IMR-90 (cell line): ENCODE measurements around the gene CTRB2. TPM values are rescaled to one million over a fixed set of nuclear protein-coding genes. Genes with fewer than 3 reads are reported as not detected.

Experiments used
- ATAC-seq: fragments of 200-7000 bp; cut with Tn5 transposase; 2 replicates; pipeline ENCODE4 v1.9.1; 2020; ENCODE audit warnings: low read depth, mild to moderate bottlenecking, moderate library complexity
- BruUV-seq: library from RNA; stranded (reverse); fragments of 400-500 nt; replicated peaks from 2 replicates; lab custom pipeline; 2021; lab: Mats Ljungman, UMichigan
- CTCF ChIA-PET: fragments of 300-600 bp; formaldehyde crosslinking; extraction: SDS; loops from one replicate; lab custom pipeline; 2021; ENCODE audit warnings: antibody characterized with exemption; lab: Yijun Ruan, JAX
- POLR2A ChIA-PET: fragments of 300-600 bp; sonication (Branson Sonifier 250); formaldehyde crosslinking; loops from one replicate; lab custom pipeline; 2022; ENCODE audit warnings: antibody characterized with exemption; ENCODE audit not compliant: unreplicated experiment; lab: Charles Lee
- DNase-seq: peaks from one replicate; pipeline ENCODE4 v3.0.0; 2013
- H2AFZ ChIP-seq: replicated peaks from 2 replicates; pipeline ENCODE3; 2013; ENCODE audit warnings: low read length, mild to moderate bottlenecking; ENCODE audit not compliant: poor library complexity
- H2AK5ac ChIP-seq: 2 replicates; pipeline ENCODE4 v1.6.1; 2013; ENCODE audit warnings: low read depth, low read length, inconsistent platforms
- H2AK9ac ChIP-seq: replicated peaks from 2 replicates; pipeline ENCODE3; 2013; ENCODE audit warnings: mild to moderate bottlenecking, low read depth, low read length, moderate library complexity; ENCODE audit not compliant: poor library complexity
- H2BK120ac ChIP-seq: 2 replicates; pipeline ENCODE4 v1.6.1; 2013; ENCODE audit warnings: low read depth, low read length, inconsistent platforms
- H2BK15ac ChIP-seq: 3 replicates; pipeline ENCODE4 v1.6.1; 2013; ENCODE audit warnings: low read depth, low read length, inconsistent platforms
- H2BK20ac ChIP-seq: 2 replicates; pipeline ENCODE4 v1.6.1; 2013; ENCODE audit warnings: low read depth, mild to moderate bottlenecking, inconsistent platforms, low read length, moderate library complexity
- H2BK5ac ChIP-seq: 2 replicates; pipeline ENCODE4 v1.6.1; 2013; ENCODE audit warnings: mild to moderate bottlenecking, low read depth, low read length, inconsistent platforms; ENCODE audit not compliant: poor library complexity, severe bottlenecking
- H3K14ac ChIP-seq: replicated peaks from 2 replicates; pipeline ENCODE4 v1.6.1; 2013; ENCODE audit warnings: low read depth, low read length, inconsistent platforms
- H3K18ac ChIP-seq: 2 replicates; pipeline ENCODE4 v1.6.1; 2013; ENCODE audit warnings: low read depth, low read length, control low read depth
- H3K23ac ChIP-seq: 2 replicates; pipeline ENCODE4 v1.6.1; 2013; ENCODE audit warnings: low read depth, low read length, inconsistent platforms
- H3K27ac ChIP-seq: 2 replicates; pipeline ENCODE4 v1.5.1; 2013; ENCODE audit warnings: mild to moderate bottlenecking, control low read depth, low read length; ENCODE audit not compliant: insufficient read depth
- H3K27me3 ChIP-seq: 2 replicates; pipeline ENCODE4 v1.6.1; 2013; ENCODE audit warnings: low read length; ENCODE audit not compliant: control insufficient read depth, insufficient read depth
- H3K36me3 ChIP-seq: 2 replicates; pipeline ENCODE4 v1.6.1; 2013; ENCODE audit warnings: low read length, mixed read lengths; ENCODE audit not compliant: control insufficient read depth, insufficient read depth
- H3K4ac ChIP-seq: 2 replicates; pipeline ENCODE4 v1.6.1; 2013; ENCODE audit warnings: low read depth, low read length, inconsistent platforms
- H3K4me1 ChIP-seq: 2 replicates; pipeline ENCODE4 v1.6.1; 2013; ENCODE audit warnings: low read length, mixed read lengths; ENCODE audit not compliant: control insufficient read depth, insufficient read depth
- H3K4me2 ChIP-seq: 2 replicates; pipeline ENCODE4 v1.6.1; 2013; ENCODE audit warnings: low read depth, mild to moderate bottlenecking, control low read depth, low read length, moderate library complexity
- H3K4me3 ChIP-seq: 2 replicates; pipeline ENCODE4 v1.5.1; 2013; ENCODE audit warnings: low read depth, mild to moderate bottlenecking, control low read depth, low read length, moderate library complexity; ENCODE audit not compliant: insufficient read depth
- H3K56ac ChIP-seq: 2 replicates; pipeline ENCODE4 v1.6.1; 2013; ENCODE audit warnings: low read length, inconsistent platforms; ENCODE audit not compliant: insufficient read depth; ENCODE audit errors: extremely low read depth
- H3K79me1 ChIP-seq, 2 experiments: 2 replicates each; pipeline ENCODE4 v1.6.1; 2013; ENCODE audit warnings: low read length in 2 of 2, inconsistent platforms in 1 of 2, low read depth in 1 of 2
- H3K9ac ChIP-seq: 2 replicates; pipeline ENCODE4 v1.6.1; 2013; ENCODE audit warnings: low read depth, low read length, control low read depth
- H3K9me1 ChIP-seq: 2 replicates; pipeline ENCODE4 v1.6.1; 2013; ENCODE audit warnings: low read length, inconsistent platforms; ENCODE audit not compliant: insufficient read depth
- H3K9me3 ChIP-seq: 2 replicates; pipeline ENCODE4 v1.6.1; 2013; ENCODE audit warnings: low read length; ENCODE audit not compliant: control insufficient read depth, insufficient read depth
- H4K20me1 ChIP-seq: 2 replicates; pipeline ENCODE4 v1.6.1; 2013; ENCODE audit warnings: low read length, inconsistent platforms; ENCODE audit not compliant: insufficient read depth
- H4K5ac ChIP-seq: 2 replicates; pipeline ENCODE4 v1.6.1; 2013; ENCODE audit warnings: mild to moderate bottlenecking, low read depth, low read length, control low read depth
- H4K8ac ChIP-seq, 2 experiments: 2 replicates each; pipeline ENCODE4 v1.6.1; 2013; ENCODE audit warnings: low read depth in 2 of 2, low read length in 2 of 2, control low read depth in 1 of 2, inconsistent platforms in 1 of 2
- H4K91ac ChIP-seq: 2 replicates; pipeline ENCODE4 v1.6.1; 2013; ENCODE audit warnings: low read depth, low read length, inconsistent platforms; ENCODE audit not compliant: insufficient read depth
- FOS ChIP-seq: fragments of 150-350 bp; IDR thresholded peaks from 2 replicates; pipeline ENCODE4 v1.6.1; 2016; ENCODE audit warnings: low read depth, low read length
- MAFK ChIP-seq: IDR thresholded peaks from 2 replicates; pipeline ENCODE4 v1.6.1; 2012; ENCODE audit warnings: low read depth, low read length, improper control_type of control experiment
- RAD21 ChIP-seq: IDR thresholded peaks from 2 replicates; pipeline ENCODE4 v1.6.1; 2012; ENCODE audit warnings: low read length, improper control_type of control experiment
- SMC3 ChIP-seq: fragments of 150-350 bp; IDR thresholded peaks from 2 replicates; pipeline ENCODE4 v1.6.1; 2016; ENCODE audit warnings: low read depth, mild to moderate bottlenecking, antibody characterized with exemption, low read length, moderate library complexity
- WGBS, 2 experiments: methylation state at CpG; one replicate each; pipeline versions ENCODE4 v1.1.5 to v1.1.7; 2013; ENCODE audit warnings: missing lambda C conversion rate in 2 of 2; ENCODE audit not compliant: insufficient read length in 1 of 2; ENCODE audit errors: extremely low coverage in 2 of 2; 5-methylcytosine and 5-hydroxymethylcytosine counted together
- dilution Hi-C: fragments of 300-500 bp; cut with HindIII; formaldehyde crosslinking; loops from one replicate; pipeline ENCODE4 v1.14.3; 2018; ENCODE audit warnings: low sequenced_read_pairs; ENCODE audit not compliant: unreplicated experiment
- in situ Hi-C: fragments of 300-500 bp; cut with MboI; formaldehyde crosslinking; loops from 3 replicates; pipeline ENCODE4 v1.14.3; 2019; ENCODE audit warnings: low sequenced_read_pairs, inconsistent platforms, mixed read lengths
- intact Hi-C: fragments of 100-400 bp; cut with micrococcal nuclease; formaldehyde crosslinking; loops from 2 replicates; pipeline ENCODE4 v1.10.0; 2022
- polyA plus RNA-seq, 3 experiments: library from polyadenylated mRNA; depleted of rRNA; stranded (reverse); fragments of >200 nt; gene quantifications; 2 replicates each; pipeline ENCODE4 v1.2.3, GENCODE V29; 2012; ENCODE audit warnings: low replicate concordance in 1 of 3
- total RNA-seq: library from RNA; depleted of rRNA; stranded (reverse); fragments of >200 nt; gene quantifications from 2 replicates; pipeline ENCODE4 v1.2.3, GENCODE V29; 2012
- TF ChIP-seq, protein P1 (sequence below): fragments of 150-350 bp; IDR thresholded peaks from 2 replicates; pipeline ENCODE4 v1.6.1; 2017; ENCODE audit warnings: mild to moderate bottlenecking, antibody characterized with exemption, low read length, low read depth

CTRB2 gene
- total and polyA plus RNA-seq, 2 of the 4 experiments (the other 2 are of a cell fraction) = not detected

DNA sequence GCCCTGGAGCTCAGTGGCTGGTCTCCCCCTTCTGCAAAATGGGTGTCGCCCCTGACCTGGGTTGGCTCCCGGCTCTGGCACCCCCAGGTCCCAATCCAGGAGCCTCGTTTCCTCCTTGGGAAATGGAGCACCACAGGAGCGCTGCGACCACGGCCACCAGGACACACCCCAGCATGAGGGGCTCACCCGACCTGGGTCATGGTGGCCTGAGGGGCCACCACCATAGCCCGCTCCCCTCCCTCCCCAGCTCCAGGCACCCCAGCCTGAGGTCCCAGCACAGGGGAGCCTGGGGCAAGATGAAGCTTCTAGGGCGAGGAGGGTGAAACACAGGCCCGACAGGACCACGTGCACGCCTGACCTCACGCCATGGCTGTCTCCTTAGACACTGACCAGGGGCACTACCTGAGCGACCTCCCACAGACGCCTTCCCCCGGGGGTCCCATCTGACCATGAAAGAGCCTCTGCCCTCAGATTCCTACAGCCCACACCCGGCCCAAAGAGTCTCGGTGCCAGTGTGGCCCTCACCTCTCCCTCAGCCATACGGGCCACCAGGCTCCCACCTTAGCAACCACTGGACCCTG lies 32.7 kb upstream of the CTRB2 start:
- no peak for ATAC-seq
- in situ Hi-C loops = no loop called here
- Histone ChIP-seq H4K20me1 (peaks cover 84% of the 10 kb centered on the region), H3K27ac (peak overlapping the region; percentile 87), H2BK20ac (no peak overlapping the region), H2BK120ac (peak overlapping the region; percentile 75; the same call in 1 of the 2 replicates), H4K8ac (peak overlapping the region in 1 of 2 experiments; percentile 26; a peak in 2 of 4 replicates), H2BK15ac (0 out of 3 replicates have a peak overlapping the region, but pooled peaks have one; percentile 46), H3K36me3 (peaks cover 62% of the 10 kb centered on the region), H2AK9ac (peak overlapping the region; percentile 69), H3K23ac (peak overlapping the region; percentile 71; the same call in 1 of the 2 replicates), H3K9me1 (peaks cover 19% of the 10 kb centered on the region), H2AFZ (no peak overlapping the region), H3K4me3 (no peak overlapping the region), H2BK5ac (peak overlapping the region; percentile 94), H3K27me3 (no peaks in the 10 kb centered on the region), H3K4me1 (peaks cover 38% of the 10 kb centered on the region), H3K9ac (peak overlapping the region; percentile 19; the same call in 1 of the 2 replicates), H4K91ac (peak overlapping the region; percentile 49; the same call in 1 of the 2 replicates), H3K9me3 (no peaks in the 10 kb centered on the region), H3K4me2 (no peak overlapping the region), H3K4ac (peak overlapping the region; percentile 62), H4K5ac (no peak overlapping the region), H3K56ac (no peak overlapping the region), H3K14ac (peak overlapping the region; percentile 47; the same call in 1 of the 2 replicates), H3K18ac (no peak overlapping the region), H2AK5ac (peak overlapping the region; percentile 94), H3K79me1 (peaks cover 13 to 58% of the 10 kb centered on the region in 2 experiments; a peak in 3 of 4 replicates)
- intact Hi-C loops = no loop called here
- no peak for DNase-seq
- 90% methylated on average over 12 of the region's 19 CpGs; no CpG with 5 or more reads in 1 of the 2 experiments for WGBS, 2 experiments
- ChIA-PET POLR2A (no interaction called here), CTCF (interaction anchor here (1.1 kb wide), 2 partner anchors 65 to 167 kb away, joined by 3 read pairs; no protein-coding TSS in a partner anchor)
- BruUV-seq = no TSS peak
- dilution Hi-C loops = no loop called here
- no peak for TF ChIP-seq MAFK
- TF ChIP-seq, protein P1, sequence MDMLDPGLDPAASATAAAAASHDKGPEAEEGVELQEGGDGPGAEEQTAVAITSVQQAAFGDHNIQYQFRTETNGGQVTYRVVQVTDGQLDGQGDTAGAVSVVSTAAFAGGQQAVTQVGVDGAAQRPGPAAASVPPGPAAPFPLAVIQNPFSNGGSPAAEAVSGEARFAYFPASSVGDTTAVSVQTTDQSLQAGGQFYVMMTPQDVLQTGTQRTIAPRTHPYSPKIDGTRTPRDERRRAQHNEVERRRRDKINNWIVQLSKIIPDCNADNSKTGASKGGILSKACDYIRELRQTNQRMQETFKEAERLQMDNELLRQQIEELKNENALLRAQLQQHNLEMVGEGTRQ = no peak
- no peak for TF ChIP-seq RAD21
- no peak for TF ChIP-seq FOS
- TF ChIP-seq SMC3 = no peak
